Motor neuron (in vitro differentiated cells): ENCODE measurements around the gene VENTX. TPM values are rescaled to one million over a fixed set of nuclear protein-coding genes. Genes with fewer than 3 reads are reported as not detected.
A peak's percentile ranks its signal among the peaks of the same experiment; 100 is the strongest.
"Not testable (repeated sequence)": the region's sequence is repeated elsewhere in the genome, so short reads cannot be mapped to it uniquely, and the experiment has no call there.

Source experiments
- ATAC-seq, 8 experiments: fragments of 200-7000 bp; cut with Tn5 transposase; replicated peaks in 6 of 8; 2 replicates each; pipeline ENCODE4 v1.8.0; 2021; ENCODE audit warnings: mild to moderate bottlenecking in 8 of 8, moderate library complexity in 8 of 8
- H3K27ac ChIP-seq, 2 donors: fragments of 250-450 bp; sonication (Bioruptor Pico); 2 replicates each; pipeline ENCODE4 v1.9.0; 2021; ENCODE audit warnings: antibody characterized with exemption in 2 of 2, mild to moderate bottlenecking in 2 of 2, moderate library complexity in 1 of 2
- H3K4me1 ChIP-seq, 2 donors: fragments of 250-450 bp; sonication (Bioruptor Pico); replicated peaks in 1 of 2; 2 replicates each; pipeline ENCODE4 v1.6.1; 2021; ENCODE audit warnings: antibody characterized with exemption in 2 of 2, mild to moderate bottlenecking in 2 of 2, moderate library complexity in 1 of 2
- H3K4me3 ChIP-seq, 5 donors: fragments of 250-450 bp; sonication (Bioruptor Pico); 2 replicates each; pipeline ENCODE4 v1.9.0; 2021; ENCODE audit warnings: antibody characterized with exemption in 5 of 5, mild to moderate bottlenecking in 5 of 5, moderate library complexity in 4 of 5
- WGBS, 10 experiments: fragments of 450-650 bp; shearing (Covaris generic); methylation state at CpG; one replicate each; pipeline ENCODE4 v1.0.0; 2022; 5-methylcytosine and 5-hydroxymethylcytosine counted together
- in situ Hi-C, 9 experiments: fragments of 400-800 bp; cut with MboI; loops; one replicate each; pipeline ENCODE4 v1.15.0; 2021; ENCODE audit warnings: low sequenced_read_pairs in 9 of 9, low pct_unique_long_range_greater_than_20kb in 2 of 9; ENCODE audit not compliant: unreplicated experiment in 9 of 9
- total RNA-seq, 8 experiments: library from RNA; unstranded; fragments of 300-600 nt; gene quantifications; 2 replicates each; pipeline versions ENCODE4 v1.2.3 to v1.2.4, GENCODE V29; 2022

Gene VENTX
- total RNA-seq, 8 experiments from 2014 or later: 0.10 to 0.62 (median 0.20) TPM; not detected in 4

DNA sequence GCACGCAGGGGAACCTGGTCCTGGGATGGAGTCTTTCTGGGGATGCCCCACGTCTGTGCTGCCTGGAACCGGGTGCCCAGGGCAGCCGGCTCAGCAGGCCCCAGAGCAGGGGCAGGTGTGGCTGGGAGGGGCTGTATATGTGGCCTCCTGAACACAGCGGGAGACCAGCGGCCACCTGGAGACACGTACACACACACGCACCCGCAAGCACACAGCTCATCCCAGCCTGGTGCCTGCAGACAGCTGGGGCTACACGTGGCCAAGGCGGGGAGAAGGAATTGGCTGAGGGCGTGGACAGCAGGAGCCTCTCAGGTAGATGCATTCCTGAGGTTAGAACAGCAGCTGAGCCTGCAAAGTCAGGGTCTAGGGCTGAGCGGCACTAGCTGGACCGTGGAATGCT is 25.0 kb downstream of the VENTX start:
- peaks cover 26 to 61% of the 10 kb centered on the region in 2 donors for H3K4me1 ChIP-seq
- 60 to 100% (median 90%) methylated on average over 1 to 3 of the region's 14 CpGs; no CpG with 5 or more reads in 5 of the 10 experiments for WGBS, 10 experiments
- no peak overlapping the region for H3K27ac ChIP-seq
- in situ Hi-C loops: no loop called here
- ATAC-seq: peak in 4 of 8 experiments; percentile 1 to 11 (median 8)
- H3K4me3 ChIP-seq: peak overlapping the region in 2 of 5 donors; percentile 49 to 59

- Histone ChIP-seq H3K27ac (no peak overlapping the region), H3K4me1 (peaks cover 26 to 56% of the 10 kb centered on the region in 2 donors), H3K4me3 (no peak overlapping the region)
- in situ Hi-C loops: no loop called here
- 60 to 100% (median 75%) methylated on average over 1 to 10 of the region's 10 CpGs; no CpG with 5 or more reads in 7 of the 10 experiments for WGBS, 10 experiments
- no peak for ATAC-seq
Observed at GRCh38 chr10:133263674-133264073, 26.0 kb downstream of the VENTX start.

DNA sequence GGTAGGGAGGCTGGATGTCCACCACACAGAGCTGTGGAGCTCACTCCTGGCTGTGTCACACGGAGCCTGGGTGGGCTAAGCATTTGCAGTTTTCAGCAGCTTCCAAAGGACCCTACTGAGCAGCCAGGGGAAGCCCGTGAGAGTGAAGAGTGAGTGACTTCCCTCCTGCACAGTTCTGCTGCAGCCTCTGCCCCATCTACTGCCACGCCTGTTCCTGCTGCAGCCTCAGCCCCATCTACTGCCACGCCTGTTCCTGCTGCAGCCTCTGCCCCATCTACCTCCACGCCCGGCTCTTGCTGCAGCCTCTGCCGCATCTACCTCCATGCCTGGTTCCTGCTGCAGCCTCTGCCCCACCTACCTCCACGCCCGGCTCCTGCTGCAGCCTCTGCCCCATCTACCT is 26.8 kb downstream of the VENTX start:
- in situ Hi-C loops: no loop called here
- no peak for ATAC-seq
- Histone ChIP-seq H3K4me3 (no peak overlapping the region), H3K4me1 (peaks cover 21 to 48% of the 10 kb centered on the region in 2 donors), H3K27ac (no peak overlapping the region)
- WGBS, 10 experiments: 60 to 90% (median 76%) methylated on average over 1 to 4 of the region's 9 CpGs; no CpG with 5 or more reads in 5 of the 10 experiments

GRCh38 chr10:133265052-133265451 is 27.4 kb downstream of the VENTX start:
- in situ Hi-C loops, ATAC-seq, H3K27ac ChIP-seq, H3K4me3 ChIP-seq: not testable (repeated sequence)
- peaks cover 17 to 42% of the 10 kb centered on the region in 2 donors for H3K4me1 ChIP-seq
- WGBS, 10 experiments: 100% methylated on average over 1 to 2 of the region's 10 CpGs; no CpG with 5 or more reads in 4 of the 10 experiments

DNA sequence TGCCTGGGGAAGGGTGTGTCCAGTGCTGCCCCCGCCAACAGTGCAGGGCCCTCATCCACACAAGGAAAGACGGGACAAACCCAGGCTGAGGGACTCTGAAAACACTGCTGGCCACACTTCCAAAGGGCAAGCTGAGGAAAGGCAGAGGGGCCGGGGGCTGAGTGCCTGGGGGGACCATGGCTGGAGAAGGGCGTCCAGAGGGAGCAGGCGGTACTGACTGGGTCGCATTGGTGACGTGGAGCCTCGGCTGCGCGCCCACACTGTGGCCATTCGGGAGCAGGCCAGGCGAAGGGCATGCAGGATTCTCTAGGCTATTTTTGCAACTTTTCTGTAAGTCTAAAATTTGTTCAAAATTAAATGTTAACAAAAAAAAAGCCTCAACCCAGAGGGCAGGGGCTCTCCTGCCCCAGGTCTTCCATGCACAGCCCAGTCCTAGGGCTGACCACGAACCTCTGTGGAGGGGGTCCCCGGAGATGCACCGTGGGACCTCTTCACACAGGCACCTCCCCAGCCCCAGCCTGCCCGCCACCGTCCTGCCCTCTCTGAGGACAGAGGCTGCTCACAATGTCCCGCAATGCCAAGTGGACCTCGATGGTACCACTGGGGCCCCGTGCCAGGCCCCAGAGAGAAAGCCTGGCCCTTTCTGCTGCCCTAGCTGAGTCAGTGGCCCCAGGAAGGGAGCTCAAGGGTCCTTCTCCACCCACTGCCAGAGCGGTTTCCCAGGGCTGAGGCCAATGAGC is 28.6 kb downstream of the VENTX start:
- Histone ChIP-seq H3K4me1 (peaks cover 15 to 32% of the 10 kb centered on the region in 2 donors), H3K27ac (no peak overlapping the region), H3K4me3 (no peak overlapping the region)
- no peak for ATAC-seq
- 80 to 100% (median 89%) methylated on average over 1 to 9 of the region's 21 CpGs; no CpG with 5 or more reads in 4 of the 10 experiments for WGBS, 10 experiments
- in situ Hi-C loops: no loop called here

DNA sequence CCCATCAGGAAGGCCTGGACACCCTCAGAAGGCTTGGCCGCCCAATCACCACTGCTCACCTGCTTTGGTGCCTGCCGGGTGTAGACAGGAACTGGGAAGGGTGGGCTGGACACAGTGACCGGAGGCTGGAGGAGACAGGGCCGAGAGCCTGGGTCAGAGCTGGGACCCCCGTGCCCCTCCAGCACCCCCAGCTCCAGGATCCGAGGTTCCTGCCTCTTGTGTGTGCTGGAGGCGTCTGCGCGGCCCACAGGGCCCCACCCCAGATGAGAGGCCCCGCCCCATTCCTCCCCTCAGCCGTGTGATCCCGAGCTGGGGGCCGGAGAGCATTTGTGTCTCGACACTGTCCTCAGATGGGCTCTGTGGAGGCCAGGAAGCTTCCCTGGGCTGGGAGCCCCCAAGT is 29.6 kb downstream of the VENTX start:
- Histone ChIP-seq H3K27ac (no peak overlapping the region), H3K4me3 (no peak overlapping the region), H3K4me1 (peaks cover 11 to 25% of the 10 kb centered on the region in 2 donors)
- in situ Hi-C loops: no loop called here
- no peak for ATAC-seq
- WGBS, 10 experiments: 70% methylated on average over 2 of the region's 14 CpGs; no CpG with 5 or more reads in 9 of the 10 experiments

- in situ Hi-C loops: no loop called here
Observed at GRCh38 chr10:133267829-133268228, 30.2 kb downstream of the VENTX start.

GRCh38 chr10:133268532-133268931 is 30.9 kb downstream of the VENTX start:
- Histone ChIP-seq H3K4me1 (peaks cover 0 to 13% of the 10 kb centered on the region in 2 donors), H3K27ac (no peak overlapping the region), H3K4me3 (no peak overlapping the region)
- ATAC-seq: no peak
- in situ Hi-C loops: no loop called here
- 76 to 78% methylated on average over 5 to 7 of the region's 22 CpGs; no CpG with 5 or more reads in 8 of the 10 experiments for WGBS, 10 experiments

More at GRCh38 chr10:133267829-133268228, 30.2 kb downstream of the VENTX start:
- Histone ChIP-seq H3K4me3 (no peak overlapping the region), H3K27ac (no peak overlapping the region), H3K4me1 (peaks cover 6 to 20% of the 10 kb centered on the region in 2 donors)
- ATAC-seq: peak in 2 of 8 experiments; percentile 3 to 4
- no CpG with 5 or more reads among the region's 22 CpGs for WGBS, 10 experiments

DNA sequence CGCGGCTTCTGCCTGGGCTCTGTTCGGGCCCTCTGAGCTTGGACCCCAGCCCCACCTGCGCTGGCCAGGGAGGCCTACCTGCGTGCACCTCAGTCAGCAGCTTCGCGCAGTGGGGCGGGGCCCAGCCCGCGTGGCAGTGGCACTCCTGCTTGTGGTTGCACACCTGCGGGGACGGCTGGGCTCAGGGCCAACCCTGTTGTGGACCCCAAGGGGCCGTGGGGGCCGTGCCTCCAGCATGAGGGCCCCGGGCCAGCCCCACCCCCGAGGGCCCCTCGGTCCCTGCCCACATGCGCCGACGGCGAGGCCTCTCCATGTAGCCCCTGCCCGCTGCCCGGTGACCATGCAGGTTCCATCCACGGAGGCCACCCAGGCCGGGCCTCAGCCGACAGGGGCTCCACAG is 31.7 kb downstream of the VENTX start:
- peak in 1 of 8 experiments; percentile 4 for ATAC-seq
- in situ Hi-C loops: no loop called here
- no peak overlapping the region for H3K4me3 ChIP-seq
- 80% methylated on average over 1 of the region's 26 CpGs; no CpG with 5 or more reads in 9 of the 10 experiments for WGBS, 10 experiments
- peaks cover 0 to 10% of the 10 kb centered on the region in 2 donors for H3K4me1 ChIP-seq
- no peak overlapping the region for H3K27ac ChIP-seq

DNA sequence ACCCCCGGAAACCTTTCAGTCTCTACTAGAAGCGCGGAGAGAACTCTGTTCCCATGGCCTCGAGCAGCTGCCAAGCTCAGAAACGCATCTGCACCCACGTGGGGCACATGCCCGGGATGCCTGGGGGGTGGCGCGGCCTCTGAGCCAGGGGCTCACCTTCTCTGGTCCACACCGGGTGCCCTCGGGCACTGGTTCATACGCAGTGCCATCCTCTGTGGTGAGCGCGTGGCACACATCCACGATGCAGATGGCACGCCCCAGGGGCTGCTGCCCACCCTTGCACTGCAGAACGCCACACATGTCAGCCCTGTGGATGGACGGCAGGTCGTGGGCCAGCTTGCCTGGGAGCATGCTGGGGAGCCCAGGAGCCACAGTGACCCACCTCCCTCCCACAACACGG is 32.5 kb downstream of the VENTX start:
- no peak for ATAC-seq
- WGBS, 10 experiments: 67 to 90% (median 90%) methylated on average over 2 to 3 of the region's 20 CpGs; no CpG with 5 or more reads in 7 of the 10 experiments
- in situ Hi-C loops: no loop called here
- Histone ChIP-seq H3K4me1 (peaks cover 2 to 16% of the 10 kb centered on the region in 2 donors), H3K27ac (no peak overlapping the region), H3K4me3 (no peak overlapping the region)

- H3K4me1 ChIP-seq: peaks cover 2 to 23% of the 10 kb centered on the region in 2 donors
- no peak overlapping the region for H3K27ac ChIP-seq
- no peak overlapping the region for H3K4me3 ChIP-seq
- ATAC-seq: no peak
- in situ Hi-C loops: no loop called here
- 70 to 80% methylated on average over 1 to 2 of the region's 19 CpGs; no CpG with 5 or more reads in 8 of the 10 experiments for WGBS, 10 experiments
Observed at GRCh38 chr10:133270773-133271297, 33.2 kb downstream of the VENTX start.

GRCh38 chr10:133271521-133272300 is 34.1 kb downstream of the VENTX start:
- ATAC-seq: no peak
- WGBS, 10 experiments: 17 to 80% methylated on average over 1 to 4 of the region's 35 CpGs; no CpG with 5 or more reads in 8 of the 10 experiments
- in situ Hi-C loops: no loop called here
- H3K4me3 ChIP-seq: no peak overlapping the region
- H3K4me1 ChIP-seq: peaks cover 3 to 31% of the 10 kb centered on the region in 2 donors
- no peak overlapping the region for H3K27ac ChIP-seq
